PC-9 (cell line): Measurements from ENCODE around the gene PKP3. TPM values are rescaled to one million over a fixed set of nuclear protein-coding genes. Genes with fewer than 3 reads are reported as not detected.

ENCODE experiments used
- BruUV-seq: library from RNA; stranded (reverse); fragments of 400-500 nt; replicated peaks from 2 replicates; lab custom pipeline; 2021; lab: Mats Ljungman, UMichigan
- CTCF ChIA-PET: fragments of 300-600 bp; sonication (Branson Sonifier 250); formaldehyde crosslinking; loops from one replicate; lab custom pipeline; 2022; ENCODE audit warnings: antibody characterized with exemption; lab: Charles Lee
- POLR2A ChIA-PET: fragments of 300-600 bp; sonication (Branson Sonifier 250); formaldehyde crosslinking; loops from one replicate; lab custom pipeline; 2022; ENCODE audit warnings: antibody characterized with exemption; ENCODE audit not compliant: unreplicated experiment; lab: Charles Lee
- DNase-seq, 2 experiments: peaks; one replicate each; pipeline versions ENCODE4 v3.0.0 to v3.0.0-alpha.2; 2015 to 2022; ENCODE audit warnings: mixed read lengths in 1 of 2
- H2AFZ ChIP-seq: fragments of 200-600 bp; sonication (generic); 2 replicates; pipeline ENCODE4 v1.8.1; 2017; ENCODE audit warnings: antibody characterized with exemption
- H3F3A ChIP-seq: fragments of 200-600 bp; sonication (generic); 2 replicates; pipeline ENCODE4 v1.8.1; 2017; ENCODE audit warnings: antibody characterized with exemption, mild to moderate bottlenecking, low read depth; ENCODE audit not compliant: insufficient read depth
- H3K27ac ChIP-seq: fragments of 200-600 bp; sonication (generic); 2 replicates; pipeline ENCODE4 v1.6.1; 2016; ENCODE audit warnings: mixed run types
- H3K27me3 ChIP-seq: fragments of 200-600 bp; sonication (generic); 2 replicates; pipeline ENCODE4 v1.6.1; 2016; ENCODE audit warnings: low read depth, mixed run types; ENCODE audit not compliant: insufficient read depth
- H3K36me3 ChIP-seq: fragments of 200-600 bp; sonication (generic); 2 replicates; pipeline ENCODE4 v1.6.1; 2016; ENCODE audit warnings: low read depth, mixed run types
- H3K4me1 ChIP-seq: fragments of 200-600 bp; sonication (generic); replicated peaks from 2 replicates; pipeline ENCODE4 v1.6.1; 2016; ENCODE audit warnings: mixed run types; ENCODE audit not compliant: insufficient read depth
- H3K4me2 ChIP-seq: fragments of 200-600 bp; sonication (generic); 2 replicates; pipeline ENCODE4 v1.6.1; 2017; ENCODE audit warnings: mixed run types
- H3K4me3 ChIP-seq: fragments of 200-600 bp; sonication (generic); 2 replicates; pipeline ENCODE4 v1.6.1; 2016; ENCODE audit warnings: mixed run types
- H3K79me2 ChIP-seq: fragments of 200-600 bp; sonication (generic); 2 replicates; pipeline ENCODE4 v1.6.1; 2017; ENCODE audit warnings: low read depth, mixed run types
- H3K9me2 ChIP-seq: fragments of 200-600 bp; sonication (generic); 2 replicates; pipeline ENCODE4 v1.8.1; 2017; ENCODE audit warnings: mild to moderate bottlenecking; ENCODE audit not compliant: insufficient read depth
- H3K9me3 ChIP-seq: fragments of 200-600 bp; sonication (generic); 2 replicates; pipeline ENCODE4 v1.8.1; 2016; ENCODE audit warnings: low read depth; ENCODE audit not compliant: insufficient read depth
- H4K20me1 ChIP-seq: fragments of 200-600 bp; sonication (generic); 2 replicates; pipeline ENCODE4 v1.8.1; 2017; ENCODE audit not compliant: insufficient read depth
- CTCF ChIP-seq: fragments of 200-600 bp; sonication (generic); conservative IDR thresholded peaks from 2 replicates; pipeline ENCODE4 v1.6.1; 2017; ENCODE audit warnings: mixed run types, antibody characterized with exemption, mild to moderate bottlenecking, moderate library complexity
- EZH2 ChIP-seq: fragments of 200-600 bp; sonication (generic); IDR thresholded peaks from 2 replicates; pipeline ENCODE4 v1.8.0; 2017; ENCODE audit warnings: antibody characterized with exemption, low read depth
- intact Hi-C: fragments of 100-400 bp; cut with micrococcal nuclease; formaldehyde crosslinking; loops from one replicate; pipeline ENCODE4 v1.10.0; 2022; ENCODE audit not compliant: unreplicated experiment
- total RNA-seq: library from RNA; stranded (reverse); gene quantifications from 2 replicates; pipeline ENCODE4 v1.2.3, GENCODE V29; 2021

PKP3 gene
- total RNA-seq, 1 experiment from 2014 or later: 83.7 TPM

- ChIA-PET POLR2A (interaction anchor here (0.5 to 0.7 kb wide), 2 partner anchors 84 to 105 kb away, joined by 4 to 37 read pairs; no protein-coding TSS in a partner anchor), CTCF (interaction anchor here (0.6 to 1.4 kb wide), 8 partner anchors 9 to 167 kb away, joined by 3 to 15 read pairs (median 4); no protein-coding TSS in a partner anchor)
- H3K4me3 ChIP-seq: no peak overlapping the region; the same call in 1 of the 2 replicates
- no peaks in the 10 kb centered on the region for H3F3A ChIP-seq
- H3K9me2 ChIP-seq: no peaks in the 10 kb centered on the region
- H3K27ac ChIP-seq: no peak overlapping the region
- H3K36me3 ChIP-seq: no peaks in the 10 kb centered on the region
- no TSS peak for BruUV-seq
- H3K9me3 ChIP-seq: no peaks in the 10 kb centered on the region
- no peak for TF ChIP-seq EZH2
- TF ChIP-seq CTCF: peak; percentile 78
- peak; percentile 76 to 85 for DNase-seq
- no peaks in the 10 kb centered on the region for H3K79me2 ChIP-seq
- H3K27me3 ChIP-seq: peaks cover 15% of the 10 kb centered on the region
- H3K4me1 ChIP-seq: peaks cover 8% of the 10 kb centered on the region; the same call in 1 of the 2 replicates
- H2AFZ ChIP-seq: no peak overlapping the region
- intact Hi-C loops: no loop called here
- peak overlapping the region; percentile 56 for H3K4me2 ChIP-seq
- H4K20me1 ChIP-seq: no peaks in the 10 kb centered on the region
Measured at GRCh38 chr11:363948-364761, 29.9 kb upstream of the PKP3 start.

GRCh38 chr11:364991-365725 is 28.9 kb upstream of the PKP3 start:
- Histone ChIP-seq H3F3A (no peaks in the 10 kb centered on the region), H3K4me2 (no peak overlapping the region), H3K4me1 (peaks cover 8% of the 10 kb centered on the region; the same call in 1 of the 2 replicates), H3K9me2 (no peaks in the 10 kb centered on the region), H4K20me1 (no peaks in the 10 kb centered on the region), H3K27ac (no peak overlapping the region), H3K9me3 (no peaks in the 10 kb centered on the region), H3K79me2 (no peaks in the 10 kb centered on the region), H3K4me3 (no peak overlapping the region), H3K36me3 (no peaks in the 10 kb centered on the region), H2AFZ (no peak overlapping the region), H3K27me3 (peaks cover 15% of the 10 kb centered on the region)
- DNase-seq: no peak
- intact Hi-C loops: no loop called here
- POLR2A ChIA-PET: no interaction called here
- no TSS peak for BruUV-seq
- TF ChIP-seq CTCF (no peak), EZH2 (no peak)
- CTCF ChIA-PET: interaction anchor here (1.0 to 1.4 kb wide), 3 partner anchors 83 to 114 kb away, joined by 3 to 4 read pairs (median 3); no protein-coding TSS in a partner anchor

- TF ChIP-seq CTCF: no peak
- TF ChIP-seq EZH2: no peak
- Histone ChIP-seq H3K4me3 (no peak overlapping the region), H2AFZ (no peak overlapping the region), H3K79me2 (no peaks in the 10 kb centered on the region), H3K9me3 (no peaks in the 10 kb centered on the region), H3K36me3 (no peaks in the 10 kb centered on the region), H3K27ac (no peak overlapping the region), H3K9me2 (no peaks in the 10 kb centered on the region), H3K27me3 (peaks cover 15% of the 10 kb centered on the region), H3F3A (0 out of 2 replicates have a peak, but pooled peaks cover under 1% of the 10 kb centered on the region), H3K4me2 (no peak overlapping the region), H4K20me1 (no peaks in the 10 kb centered on the region), H3K4me1 (peaks cover 8% of the 10 kb centered on the region; the same call in 1 of the 2 replicates)
- ChIA-PET CTCF (no interaction called here), POLR2A (no interaction called here)
- no peak for DNase-seq
- no TSS peak for BruUV-seq
- intact Hi-C loops: no loop called here
Measured at GRCh38 chr11:365831-366230, 28.2 kb upstream of the PKP3 start.
